Fibroblast of the aortic adventitia (primary cell): ENCODE measurements around the gene PTPRG. TPM values are rescaled to one million over a fixed set of nuclear protein-coding genes. Genes with fewer than 3 reads are reported as not detected.

Experiments
- DNase-seq: peaks from one replicate; pipeline ENCODE4 v3.0.0-alpha.2; 2010; ENCODE audit warnings: low read depth
- H3K4me3 ChIP-seq: 2 replicates; pipeline ENCODE4 v1.5.1; 2011; ENCODE audit warnings: low read depth, mild to moderate bottlenecking, control low read depth, low read length, moderate library complexity
- CTCF ChIP-seq: IDR thresholded peaks from 2 replicates; pipeline ENCODE4 v1.5.1; 2011; ENCODE audit warnings: mild to moderate bottlenecking, low read length, control low read depth, inconsistent platforms; ENCODE audit not compliant: insufficient read depth
- total RNA-seq: library from RNA; depleted of rRNA; stranded (reverse); fragments of >200 nt; gene quantifications from 2 replicates; pipeline ENCODE4 v1.2.3, GENCODE V29; 2012; ENCODE audit warnings: low replicate concordance

PTPRG gene
- total RNA-seq, 1 donor = 52.0 TPM

GRCh38 chr3:61718565-61718964 lies 157.2 kb downstream of the PTPRG start:
- no peak for TF ChIP-seq CTCF
- no peak for DNase-seq
- no peak overlapping the region for H3K4me3 ChIP-seq

- DNase-seq = no peak
- no peak for TF ChIP-seq CTCF
Observed at GRCh38 chr3:61719278-61719977, 158.1 kb downstream of the PTPRG start.

GRCh38 chr3:61723038-61723437 lies 161.7 kb downstream of the PTPRG start:
- DNase-seq = no peak
- TF ChIP-seq CTCF = no peak
- H3K4me3 ChIP-seq = no peak overlapping the region

More at GRCh38 chr3:61719278-61719977, 158.1 kb downstream of the PTPRG start:
- H3K4me3 ChIP-seq = no peak overlapping the region

GRCh38 chr3:61724183-61724582 lies 162.8 kb downstream of the PTPRG start:
- DNase-seq = no peak
- no peak overlapping the region for H3K4me3 ChIP-seq
- no peak for TF ChIP-seq CTCF

GRCh38 chr3:61724801-61725200 lies 163.4 kb downstream of the PTPRG start:
- TF ChIP-seq CTCF = no peak

GRCh38 chr3:61725851-61726333 lies 164.5 kb downstream of the PTPRG start:
- H3K4me3 ChIP-seq = no peak overlapping the region
- DNase-seq = peak; percentile 65
- TF ChIP-seq CTCF = no peak

More at GRCh38 chr3:61724801-61725200, 163.4 kb downstream of the PTPRG start:
- H3K4me3 ChIP-seq = no peak overlapping the region
- no peak for DNase-seq
